WTC11 (cell line): ENCODE results near the gene COG5.

Experiments
- CREM ChIP-seq: sonication (generic); formaldehyde crosslinking; IDR thresholded peaks from 2 replicates; pipeline ENCODE4 v1.8.1; 2022; ENCODE audit warnings: mild to moderate bottlenecking, missing genetic modification reagents, moderate library complexity
- CTCF ChIP-seq: fragments of 200-600 bp; IDR thresholded peaks from 2 replicates; pipeline ENCODE4 v1.8.0; 2022; ENCODE audit warnings: antibody characterized with exemption
- E2F1 ChIP-seq: sonication (generic); formaldehyde crosslinking; IDR thresholded peaks from 2 replicates; pipeline ENCODE4 v1.8.0; 2022; ENCODE audit warnings: mild to moderate bottlenecking, missing genetic modification reagents
- JUN ChIP-seq: sonication (generic); formaldehyde crosslinking; IDR thresholded peaks from 2 replicates; pipeline ENCODE4 v1.8.0; 2023; ENCODE audit warnings: mild to moderate bottlenecking, missing genetic modification reagents
- SP1 ChIP-seq: sonication (generic); formaldehyde crosslinking; conservative IDR thresholded peaks from 2 replicates; pipeline ENCODE4 v1.8.1; 2022; ENCODE audit warnings: missing genetic modification reagents
- TEAD4 ChIP-seq: sonication (generic); formaldehyde crosslinking; IDR thresholded peaks from 2 replicates; pipeline ENCODE4 v1.8.0; 2022; ENCODE audit warnings: mild to moderate bottlenecking, missing genetic modification reagents
- USF2 ChIP-seq: sonication (generic); formaldehyde crosslinking; IDR thresholded peaks from 2 replicates; pipeline ENCODE4 v1.8.1; 2023; ENCODE audit warnings: mild to moderate bottlenecking, missing genetic modification reagents, moderate library complexity
- ZMAT4 ChIP-seq: fragments of 250-450 bp; sonication (Bioruptor Pico); IDR thresholded peaks from 2 replicates; pipeline ENCODE4 v1.9.0; 2021; ENCODE audit warnings: mild to moderate bottlenecking
- ZNF138 ChIP-seq: sonication (generic); formaldehyde crosslinking; conservative IDR thresholded peaks from 2 replicates; pipeline ENCODE4 v1.8.1; 2022; ENCODE audit warnings: mild to moderate bottlenecking, moderate library complexity, missing genetic modification reagents
- TF ChIP-seq, protein P1 (sequence below): sonication (generic); formaldehyde crosslinking; IDR thresholded peaks from 2 replicates; pipeline ENCODE4 v1.8.1; 2022; ENCODE audit warnings: mild to moderate bottlenecking, moderate library complexity, missing genetic modification reagents

- TF ChIP-seq JUN (CRISPR knock-in tag) = no peak
- TF ChIP-seq ZNF138 = no peak
- no peak for TF ChIP-seq CTCF
- TF ChIP-seq USF2 (CRISPR knock-in tag) = no peak
- TF ChIP-seq, protein P1, sequence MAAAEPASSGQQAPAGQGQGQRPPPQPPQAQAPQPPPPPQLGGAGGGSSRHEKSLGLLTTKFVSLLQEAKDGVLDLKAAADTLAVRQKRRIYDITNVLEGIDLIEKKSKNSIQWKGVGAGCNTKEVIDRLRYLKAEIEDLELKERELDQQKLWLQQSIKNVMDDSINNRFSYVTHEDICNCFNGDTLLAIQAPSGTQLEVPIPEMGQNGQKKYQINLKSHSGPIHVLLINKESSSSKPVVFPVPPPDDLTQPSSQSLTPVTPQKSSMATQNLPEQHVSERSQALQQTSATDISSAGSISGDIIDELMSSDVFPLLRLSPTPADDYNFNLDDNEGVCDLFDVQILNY (CRISPR knock-in tag) = no peak
- TF ChIP-seq E2F1 (CRISPR knock-in tag) = no peak
- TF ChIP-seq TEAD4 (CRISPR knock-in tag) = no peak
- no peak for TF ChIP-seq ZMAT4 (CRISPR knock-in tag)
- TF ChIP-seq SP1 (CRISPR knock-in tag) = no peak
- TF ChIP-seq CREM = no peak
These were observed 330.5 kb downstream of the COG5 start for GRCh38 chr7:107233174-107233573.
